Esophagus squamous epithelium (tissue), 5 donors: Measurements from ENCODE around the gene KCNIP2. TPM values are rescaled to one million over a fixed set of nuclear protein-coding genes. Genes with fewer than 3 reads are reported as not detected.

Experiments used
- DNase-seq: peaks from one replicate; lab custom pipeline; 2025; lab: John Stamatoyannopoulos, UW
- H3K27ac ChIP-seq, 4 donors: fragments of 200-600 bp; sonication (generic); one replicate each; pipeline ENCODE4 v1.5.1; 2016 to 2019; ENCODE audit warnings: mild to moderate bottlenecking in 1 of 4
- H3K27me3 ChIP-seq, 4 donors: fragments of 200-600 bp; sonication (generic); 1 replicate in 3 of 4; 2 replicates in 1 of 4; pipeline versions ENCODE4 v1.5.1 to v1.6.0; 2017 to 2021; ENCODE audit warnings: antibody characterized with exemption in 1 of 4
- H3K36me3 ChIP-seq, 3 donors: fragments of 200-600 bp; sonication (generic); one replicate each; pipeline ENCODE4 v1.5.1; 2016 to 2019
- H3K4me1 ChIP-seq, 3 donors: fragments of 200-600 bp; sonication (generic); one replicate each; pipeline ENCODE4 v1.5.1; 2017 to 2019
- H3K4me3 ChIP-seq, 4 donors: fragments of 200-600 bp; sonication (generic); 1 replicate in 3 of 4; 2 replicates in 1 of 4; pipeline ENCODE4 v1.5.1; 2016 to 2019; ENCODE audit warnings: mild to moderate bottlenecking in 2 of 4, moderate library complexity in 1 of 4
- H3K9me3 ChIP-seq, 3 donors: fragments of 200-600 bp; sonication (generic); one replicate each; pipeline ENCODE4 v1.5.1; 2016 to 2019
- CTCF ChIP-seq, 6 experiments: fragments of 450-650 bp in 4 of 6; fragments of 200-600 bp in 2 of 6; sonication (generic) in 2 of 6; IDR thresholded peaks; one replicate each; pipeline ENCODE4 v1.5.1; 2016 to 2019; ENCODE audit warnings: antibody characterized with exemption in 6 of 6, mild to moderate bottlenecking in 4 of 6, moderate library complexity in 4 of 6
- POLR2A ChIP-seq, 4 donors: fragments of 450-650 bp; IDR thresholded peaks; one replicate each; pipeline ENCODE4 v1.6.1; 2017; ENCODE audit warnings: antibody characterized with exemption in 4 of 4, mild to moderate bottlenecking in 4 of 4, moderate library complexity in 3 of 4
- WGBS, 2 donors: methylation state at CpG; one replicate each; pipeline ENCODE4 v1.1.5; 2018; 5-methylcytosine and 5-hydroxymethylcytosine counted together
- intact Hi-C: fragments of 100-400 bp; cut with DNase I; formaldehyde crosslinking; loops from one replicate; pipeline ENCODE4 v1.15.0; 2022
- total RNA-seq, 4 donors: library from RNA; depleted of rRNA; stranded (reverse); fragments of >200 nt; gene quantifications; one replicate each; pipeline ENCODE4 v1.1.0, GENCODE V29; 2016
- donor health status: DM: yes; HTN: yes; CAD: no.

Gene KCNIP2
- total RNA-seq, 4 donors from 2014 or later, result 1.2 to 1.5 TPM; not detected in 2

GRCh38 chr10:101832325-101832771 lies 11.3 kb downstream of the KCNIP2 start:
- H3K36me3 ChIP-seq, result peaks cover 0 to 9% (median 0%) of the 10 kb centered on the region in 3 donors
- DNase-seq, result no peak
- H3K4me1 ChIP-seq, result peaks cover 16 to 54% (median 18%) of the 10 kb centered on the region in 3 donors
- H3K9me3 ChIP-seq, result no peaks in the 10 kb centered on the region
- no peak for TF ChIP-seq POLR2A (IDR thresholded peaks at IDR 0.05)
- no peak for TF ChIP-seq CTCF (IDR thresholded peaks at IDR 0.05)
- no peaks in the 10 kb centered on the region for H3K27me3 ChIP-seq
- intact Hi-C loops, result no loop called here
- H3K4me3 ChIP-seq, result no peak overlapping the region
- no peak overlapping the region for H3K27ac ChIP-seq
- WGBS, 2 donors, result 60 to 67% methylated on average over 1 to 4 of the region's 4 CpGs

GRCh38 chr10:101831169-101831811 lies 12.3 kb downstream of the KCNIP2 start:
- Histone ChIP-seq H3K36me3 (peaks cover 0 to 18% (median 0%) of the 10 kb centered on the region in 3 donors), H3K4me1 (peaks cover 16 to 49% (median 18%) of the 10 kb centered on the region in 3 donors), H3K9me3 (no peaks in the 10 kb centered on the region), H3K27me3 (no peaks in the 10 kb centered on the region), H3K4me3 (peak overlapping the region; percentile 34 to 71 (median 54)), H3K27ac (peak overlapping the region; percentile 70 to 88 (median 81))
- DNase-seq, result no peak
- intact Hi-C loops, result no loop called here
- TF ChIP-seq POLR2A (IDR thresholded peaks at IDR 0.05) (no peak), CTCF (IDR thresholded peaks at IDR 0.05) (no peak)
- 62 to 72% methylated on average over 6 to 9 of the region's 9 CpGs for WGBS, 2 donors

- intact Hi-C loops, result no loop called here
- TF ChIP-seq POLR2A (IDR thresholded peaks at IDR 0.05) (peak in 1 of 4 donors; percentile 23), CTCF (IDR thresholded peaks at IDR 0.05) (no peak)
- no peaks in the 10 kb centered on the region for H3K9me3 ChIP-seq
- peaks cover 0 to 18% (median 0%) of the 10 kb centered on the region in 3 donors for H3K36me3 ChIP-seq
- peaks cover 16 to 43% (median 18%) of the 10 kb centered on the region in 3 donors for H3K4me1 ChIP-seq
- H3K27ac ChIP-seq, result peak overlapping the region; percentile 70 to 88 (median 81)
- H3K4me3 ChIP-seq, result peak overlapping the region; percentile 34 to 71 (median 54)
- no peaks in the 10 kb centered on the region for H3K27me3 ChIP-seq
- DNase-seq, result peak; percentile 91
- 2 to 4% methylated on average over 15 to 18 of the region's 56 CpGs for WGBS, 2 donors
Observed at GRCh38 chr10:101830322-101831168, 13.1 kb downstream of the KCNIP2 start.

GRCh38 chr10:101829561-101830315 lies 13.9 kb downstream of the KCNIP2 start:
- peak overlapping the region; percentile 70 to 88 (median 81) for H3K27ac ChIP-seq
- peaks cover 16 to 40% (median 18%) of the 10 kb centered on the region in 3 donors for H3K4me1 ChIP-seq
- H3K27me3 ChIP-seq, result no peaks in the 10 kb centered on the region
- no peak for TF ChIP-seq CTCF (IDR thresholded peaks at IDR 0.05)
- no peak for TF ChIP-seq POLR2A (IDR thresholded peaks at IDR 0.05)
- DNase-seq, result no peak
- peak overlapping the region; percentile 34 to 71 (median 54) for H3K4me3 ChIP-seq
- peaks cover 0 to 18% (median 0%) of the 10 kb centered on the region in 3 donors for H3K36me3 ChIP-seq
- intact Hi-C loops, result no loop called here
- H3K9me3 ChIP-seq, result no peaks in the 10 kb centered on the region
- 12% methylated on average over 3 of the region's 31 CpGs; no CpG with 5 or more reads in 1 of the 2 donors for WGBS, 2 donors
